BLaER1 treated with 17β-estradiol and CSF1 and Interleukin-3, amounts not matched to agents 10 nM and 100 nM (cell line): ENCODE data around the gene EDAR.
A peak's percentile ranks its signal among the peaks of the same experiment; 100 is the strongest.

Experiments used
- H3K27ac ChIP-seq, 11 experiments: shearing (Covaris generic); formaldehyde crosslinking; 2 replicates each; pipeline ENCODE4 v1.8.1; 2022
- H3K27me3 ChIP-seq, 11 experiments: shearing (Covaris generic); formaldehyde crosslinking; 2 replicates each; pipeline ENCODE4 v1.8.1; 2022
- H3K36me3 ChIP-seq, 11 experiments: shearing (Covaris generic); formaldehyde crosslinking; 2 replicates each; pipeline ENCODE4 v1.8.1; 2022
- H3K4me1 ChIP-seq, 10 experiments: shearing (Covaris generic); formaldehyde crosslinking; 2 replicates each; pipeline ENCODE4 v1.8.1; 2022
- H3K4me2 ChIP-seq, 11 experiments: shearing (Covaris generic); formaldehyde crosslinking; 2 replicates each; pipeline ENCODE4 v1.8.1; 2022
- H3K4me3 ChIP-seq, 10 experiments: shearing (Covaris generic); formaldehyde crosslinking; 2 replicates each; pipeline ENCODE4 v1.8.1; 2022
- H3K9ac ChIP-seq, 11 experiments: shearing (Covaris generic); formaldehyde crosslinking; 2 replicates each; pipeline ENCODE4 v1.8.1; 2022
- H3K9me3 ChIP-seq, 11 experiments: shearing (Covaris generic); formaldehyde crosslinking; replicated peaks in 1 of 11; 2 replicates each; pipeline ENCODE4 v1.8.1; 2022
- H4K20me1 ChIP-seq, 11 experiments: shearing (Covaris generic); formaldehyde crosslinking; 2 replicates each; pipeline ENCODE4 v1.8.1; 2022
- Cebpa-rat ChIP-seq, 11 experiments: shearing (Covaris generic); IDR thresholded peaks; 2 replicates each; pipeline ENCODE4 v1.8.1; 2022

The EDAR gene

DNA sequence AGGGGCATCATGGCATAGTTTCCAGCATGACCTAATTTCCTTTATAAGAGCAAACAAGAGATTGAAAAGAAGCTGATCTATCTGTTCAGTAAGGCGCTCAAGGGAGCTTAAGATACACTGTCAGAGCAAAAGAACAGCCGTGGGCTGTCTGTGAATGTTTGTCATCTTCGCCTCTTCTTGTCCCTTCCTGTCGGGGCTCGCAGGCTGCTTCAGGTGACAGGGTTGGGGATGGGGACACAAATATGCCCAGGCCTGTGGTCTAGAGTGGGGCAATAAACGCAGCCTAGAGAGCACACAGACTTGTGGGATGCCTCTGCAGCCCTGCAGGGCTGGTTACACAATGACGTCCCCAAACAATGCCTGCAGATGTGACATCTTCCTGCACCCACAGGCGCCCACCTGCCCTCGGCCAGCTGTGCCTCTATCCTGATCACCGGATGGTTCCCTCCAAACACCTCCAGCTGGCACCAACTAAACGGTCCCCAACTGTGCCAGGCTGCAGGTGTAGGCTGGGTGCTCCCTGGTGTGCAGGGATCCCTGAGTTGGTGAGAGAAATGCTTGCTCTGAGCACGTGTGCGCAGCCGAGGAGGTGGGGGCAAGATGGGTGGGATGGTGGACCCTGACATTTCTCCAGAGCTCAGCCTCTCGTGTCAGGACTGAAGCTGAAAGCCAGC is 72.8 kb downstream of the EDAR start:
- Histone ChIP-seq H3K36me3 (no peaks in the 10 kb centered on the region), H3K27me3 (no peaks in the 10 kb centered on the region), H4K20me1 (0 out of 22 replicates have a peak, but pooled peaks cover 0 to 3% (median 0%) of the 10 kb centered on the region in 11 experiments), H3K4me1 (peaks cover 5 to 46% (median 35%) of the 10 kb centered on the region in 10 experiments; a peak in 18 of 20 replicates), H3K4me3 (peak overlapping the region in 1 of 10 experiments; percentile 7; a peak in 1 of 20 replicates), H3K9ac (peak overlapping the region in 2 of 11 experiments; percentile 4 to 31; a peak in 3 of 22 replicates), H3K27ac (peak overlapping the region in 4 of 11 experiments; percentile 32 to 60 (median 52); a peak in 7 of 22 replicates), H3K9me3 (no peaks in the 10 kb centered on the region), H3K4me2 (peak overlapping the region in 10 of 11 experiments; percentile 41 to 81 (median 74); a peak in 20 of 22 replicates)
- TF ChIP-seq Cebpa-rat (IDR thresholded peaks at IDR 0.05), result peak in 1 of 11 experiments; percentile 68; a peak in 3 of 22 replicates

DNA sequence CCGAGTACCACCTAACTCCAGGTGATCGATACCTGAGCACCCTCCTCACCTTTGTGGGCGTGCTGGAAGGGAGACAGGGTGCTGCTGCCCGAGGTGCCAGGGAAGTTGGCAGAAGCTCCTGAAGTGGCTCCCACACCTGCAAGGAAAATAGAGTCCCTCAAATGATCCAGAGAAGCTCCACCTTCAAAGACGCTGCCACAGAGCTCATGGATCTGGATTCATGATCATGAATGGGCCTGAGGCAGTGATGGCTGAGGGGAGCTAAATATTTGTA is 76.5 kb downstream of the EDAR start:
- Histone ChIP-seq H3K4me1 (peaks cover 5 to 43% (median 25%) of the 10 kb centered on the region in 10 experiments; a peak in 18 of 20 replicates), H3K27ac (no peak overlapping the region), H3K27me3 (no peaks in the 10 kb centered on the region), H3K36me3 (no peaks in the 10 kb centered on the region), H4K20me1 (no peaks in the 10 kb centered on the region), H3K9ac (no peak overlapping the region), H3K4me2 (no peak overlapping the region), H3K9me3 (no peaks in the 10 kb centered on the region), H3K4me3 (no peak overlapping the region)
- TF ChIP-seq Cebpa-rat (IDR thresholded peaks at IDR 0.05), result no peak

DNA sequence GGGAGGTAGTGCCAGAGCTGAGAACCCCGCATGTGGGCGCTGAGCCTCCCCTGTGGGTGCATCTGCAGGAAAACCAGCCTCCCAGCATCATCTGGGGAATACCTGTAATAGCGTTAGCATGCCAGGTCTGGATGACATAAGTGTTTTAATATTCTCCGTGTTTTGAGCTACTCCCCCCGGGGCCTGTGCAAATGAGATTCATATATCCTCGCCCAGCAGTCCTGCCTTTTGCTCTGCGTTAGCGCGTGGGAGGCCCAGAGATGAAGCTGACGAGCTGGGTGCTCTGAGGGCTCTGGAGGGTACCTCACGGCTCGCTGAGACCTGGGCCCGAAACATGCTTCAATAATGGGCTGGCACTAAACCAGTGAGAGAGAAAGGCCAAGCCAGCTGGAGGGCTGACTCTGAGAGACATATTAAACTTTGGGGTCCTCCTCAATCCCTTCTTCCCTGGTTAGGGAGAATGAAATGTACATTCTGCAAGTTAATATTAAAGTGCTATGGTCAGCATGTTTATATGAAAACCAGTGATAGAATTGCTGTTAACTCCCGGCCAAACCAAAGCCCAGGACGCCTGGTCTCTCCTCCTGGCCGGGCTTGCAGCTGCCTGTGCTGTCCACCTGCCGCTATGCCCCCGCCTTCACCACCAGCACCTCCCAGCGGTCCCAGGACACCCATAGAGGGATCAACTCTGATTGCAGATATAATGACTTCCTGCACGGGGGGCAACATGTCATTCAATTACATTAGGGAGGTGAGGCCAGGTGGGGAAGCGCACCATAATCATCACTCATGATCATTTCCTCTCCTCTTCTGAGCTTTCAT is 77.0 kb downstream of the EDAR start:
- Histone ChIP-seq H3K9me3 (no peaks in the 10 kb centered on the region), H3K4me1 (peaks cover 3 to 37% (median 19%) of the 10 kb centered on the region in 10 experiments; a peak in 18 of 20 replicates), H3K36me3 (no peaks in the 10 kb centered on the region), H3K9ac (no peak overlapping the region), H3K4me3 (no peak overlapping the region), H3K27ac (no peak overlapping the region), H3K27me3 (no peaks in the 10 kb centered on the region), H4K20me1 (no peaks in the 10 kb centered on the region), H3K4me2 (no peak overlapping the region)
- TF ChIP-seq Cebpa-rat (IDR thresholded peaks at IDR 0.05), result no peak

GRCh38 chr2:108911401-108911800 is 77.6 kb downstream of the EDAR start:
- H3K4me3 ChIP-seq, result no peak overlapping the region
- no peak overlapping the region for H3K4me2 ChIP-seq
- peaks cover 0 to 31% (median 13%) of the 10 kb centered on the region in 10 experiments; a peak in 17 of 20 replicates for H3K4me1 ChIP-seq
- no peaks in the 10 kb centered on the region for H3K36me3 ChIP-seq
- no peaks in the 10 kb centered on the region for H3K9me3 ChIP-seq
- H4K20me1 ChIP-seq, result no peaks in the 10 kb centered on the region
- H3K27ac ChIP-seq, result no peak overlapping the region
- no peak for TF ChIP-seq Cebpa-rat (IDR thresholded peaks at IDR 0.05)
- H3K9ac ChIP-seq, result no peak overlapping the region
- H3K27me3 ChIP-seq, result no peaks in the 10 kb centered on the region

DNA sequence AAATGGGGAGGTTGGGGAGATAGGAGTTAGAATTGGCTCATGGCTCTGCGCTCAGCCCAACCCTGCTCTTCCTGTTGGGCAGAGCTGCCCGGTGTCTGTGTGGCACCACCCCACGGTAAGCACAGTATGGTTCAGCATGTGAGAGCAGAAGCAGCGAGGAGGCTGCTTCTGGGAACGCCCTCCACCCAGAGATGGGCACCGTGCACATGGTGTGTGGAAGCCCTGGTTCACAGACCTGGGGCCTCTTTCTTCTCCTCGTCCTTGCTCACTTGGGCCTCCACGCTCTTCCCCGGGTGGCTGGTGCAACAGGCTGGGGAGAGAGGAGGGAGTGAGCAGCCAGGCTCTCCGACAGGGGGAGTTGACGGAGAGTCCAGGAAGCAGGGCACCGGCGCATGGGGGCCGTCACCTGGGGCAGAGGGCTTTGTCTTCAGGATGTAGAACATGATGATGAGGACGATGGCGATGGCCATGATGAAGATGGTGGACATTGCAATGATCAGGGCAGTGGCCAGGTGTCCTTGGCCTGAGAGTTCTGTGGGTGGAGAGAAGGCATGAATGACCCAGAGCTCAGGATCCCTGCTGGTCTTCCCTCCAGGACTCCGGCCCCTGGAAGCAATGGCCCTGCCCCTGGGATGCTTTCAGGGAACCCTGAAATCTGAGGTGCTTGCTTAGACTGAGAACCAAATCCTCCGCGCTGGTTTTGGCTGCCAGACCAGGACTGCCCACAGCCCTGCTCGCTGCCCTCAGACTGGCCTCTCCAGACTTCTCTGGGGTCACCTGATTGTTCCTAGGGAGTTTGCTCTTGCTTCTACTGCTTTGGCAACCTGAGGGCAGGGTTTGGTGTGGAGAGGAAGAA is 78.3 kb downstream of the EDAR start:
- Histone ChIP-seq H3K4me2 (no peak overlapping the region), H3K27ac (no peak overlapping the region), H3K9ac (no peak overlapping the region), H3K4me3 (no peak overlapping the region), H3K4me1 (peaks cover 0 to 25% (median 7%) of the 10 kb centered on the region in 10 experiments; a peak in 14 of 20 replicates), H3K9me3 (no peaks in the 10 kb centered on the region), H3K27me3 (no peaks in the 10 kb centered on the region), H3K36me3 (no peaks in the 10 kb centered on the region), H4K20me1 (no peaks in the 10 kb centered on the region)
- no peak for TF ChIP-seq Cebpa-rat (IDR thresholded peaks at IDR 0.05)

- Histone ChIP-seq H3K9me3 (no peaks in the 10 kb centered on the region), H4K20me1 (no peaks in the 10 kb centered on the region), H3K27me3 (no peaks in the 10 kb centered on the region), H3K4me3 (no peak overlapping the region), H3K4me2 (no peak overlapping the region), H3K27ac (no peak overlapping the region), H3K9ac (no peak overlapping the region), H3K36me3 (no peaks in the 10 kb centered on the region), H3K4me1 (peaks cover 0 to 17% (median 0%) of the 10 kb centered on the region in 10 experiments; a peak in 7 of 20 replicates)
- TF ChIP-seq Cebpa-rat (IDR thresholded peaks at IDR 0.05), result no peak
Observed at GRCh38 chr2:108910011-108910431, 79.0 kb downstream of the EDAR start.

GRCh38 chr2:108909275-108909823 is 79.7 kb downstream of the EDAR start:
- Histone ChIP-seq H3K9me3 (no peaks in the 10 kb centered on the region), H3K9ac (no peak overlapping the region), H3K4me1 (peaks cover 0 to 17% (median 0%) of the 10 kb centered on the region in 10 experiments; a peak in 7 of 20 replicates), H3K27ac (no peak overlapping the region), H3K36me3 (no peaks in the 10 kb centered on the region), H3K27me3 (no peaks in the 10 kb centered on the region), H3K4me2 (no peak overlapping the region), H3K4me3 (no peak overlapping the region), H4K20me1 (no peaks in the 10 kb centered on the region)
- no peak for TF ChIP-seq Cebpa-rat (IDR thresholded peaks at IDR 0.05)

DNA sequence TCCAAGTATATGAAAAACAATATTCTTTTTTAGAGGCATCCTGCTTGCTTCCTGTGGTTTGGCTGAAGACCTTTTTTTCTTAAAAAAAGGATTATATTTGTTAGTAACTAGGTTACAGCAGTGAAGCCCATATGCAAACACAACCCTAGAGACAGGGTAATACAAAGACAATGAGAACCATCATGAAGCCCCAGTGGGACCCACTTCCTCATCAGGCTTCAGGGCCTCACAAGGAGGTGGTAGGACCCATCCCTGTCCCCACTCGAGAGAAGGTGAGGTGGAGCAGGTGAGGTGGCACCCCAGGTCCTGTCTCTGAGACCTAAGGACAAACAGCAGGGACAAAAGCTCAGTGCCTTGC is 80.3 kb downstream of the EDAR start:
- Histone ChIP-seq H3K9ac (no peak overlapping the region), H3K4me3 (no peak overlapping the region), H4K20me1 (no peaks in the 10 kb centered on the region), H3K9me3 (no peaks in the 10 kb centered on the region), H3K27me3 (no peaks in the 10 kb centered on the region), H3K4me2 (peak overlapping the region in 7 of 11 experiments; percentile 15 to 46 (median 23); a peak in 10 of 22 replicates), H3K36me3 (no peaks in the 10 kb centered on the region), H3K4me1 (peaks cover 0 to 17% (median 0%) of the 10 kb centered on the region in 10 experiments; a peak in 7 of 20 replicates), H3K27ac (no peak overlapping the region)
- TF ChIP-seq Cebpa-rat (IDR thresholded peaks at IDR 0.05), result no peak
